H1 (cell line): ENCODE data around the gene MIOX. TPM values are rescaled to one million over a fixed set of nuclear protein-coding genes. Genes with fewer than 3 reads are reported as not detected.

ENCODE experiments used
- ASH2L ChIP-seq: fragments of 200-600, 300-600 bp; sonication (generic); IDR thresholded peaks from one replicate; pipeline ENCODE4 v1.7.1; 2017; ENCODE audit warnings: low read length
- CBX5 ChIP-seq: fragments of 300-800, 300-1000 bp; sonication (generic); IDR thresholded peaks from 2 replicates; pipeline ENCODE4 v1.7.1; 2016; ENCODE audit warnings: antibody characterized with exemption, low read length, low read depth
- CEBPB ChIP-seq: IDR thresholded peaks from 2 replicates; pipeline ENCODE4 v1.6.1; 2012; ENCODE audit warnings: low read depth, low read length
- CHD7 ChIP-seq: fragments of 300-600 bp; sonication (generic); IDR thresholded peaks from 2 replicates; pipeline ENCODE4 v1.7.1; 2012; ENCODE audit warnings: low read length, moderate library complexity, mild to moderate bottlenecking, inconsistent platforms; ENCODE audit not compliant: insufficient replicate concordance
- FOSL1 ChIP-seq: IDR thresholded peaks from 2 replicates; pipeline ENCODE4 v1.6.1; 2011; ENCODE audit warnings: mild to moderate bottlenecking, low read depth, low read length, moderate library complexity; ENCODE audit not compliant: insufficient read depth
- RAD21 ChIP-seq, 2 experiments: IDR thresholded peaks in 1 of 2; conservative IDR thresholded peaks in 1 of 2; 2 replicates each; pipeline ENCODE4 v1.6.1; 2011; ENCODE audit warnings: low read depth in 2 of 2, low read length in 2 of 2, improper control_type of control experiment in 1 of 2, inconsistent platforms in 1 of 2, mild to moderate bottlenecking in 1 of 2, moderate library complexity in 1 of 2
- SIRT6 ChIP-seq: IDR thresholded peaks from one replicate; pipeline ENCODE4 v1.7.1; 2012; ENCODE audit warnings: low read length, inconsistent platforms
- SIX5 ChIP-seq: IDR thresholded peaks from 2 replicates; pipeline ENCODE4 v1.6.1; 2011; ENCODE audit warnings: mild to moderate bottlenecking, low read depth, low read length
- TAF1 ChIP-seq: IDR thresholded peaks from 2 replicates; pipeline ENCODE4 v1.6.1; 2011; ENCODE audit warnings: mild to moderate bottlenecking, low read depth, low read length
- TBP ChIP-seq: IDR thresholded peaks from 2 replicates; pipeline ENCODE4 v1.6.1; 2011; ENCODE audit warnings: low read depth, low read length, improper control_type of control experiment
- TCF12 ChIP-seq: IDR thresholded peaks from 2 replicates; pipeline ENCODE4 v1.6.1; 2011; ENCODE audit warnings: low read depth, mild to moderate bottlenecking, low read length
- polyA plus RNA-seq, 7 experiments: library from polyadenylated mRNA; depleted of rRNA in 3 of 7; stranded (reverse) in 5 of 7; unstranded in 2 of 7; fragments of >200 nt in 5 of 7; fragments of 200-250 nt in 2 of 7; gene quantifications; 1 replicate in 5 of 7; 2 replicates in 1 of 7; 4 replicates in 1 of 7; pipeline versions ENCODE4 v1.2.1 to v1.2.3, GENCODE V29; 2011 to 2013; ENCODE audit warnings: missing spikeins in 2 of 7, mixed read lengths in 2 of 7
- total RNA-seq: library from RNA; stranded (reverse); fragmentation: NEBNext Ultra II Directional; extraction: Animal tissue kit (Norgen Biotek cat#: 25700); gene quantifications from 2 replicates; pipeline ENCODE4 v1.2.1, GENCODE V29; 2021

MIOX gene
- total and polyA plus RNA-seq, 2 of the 8 experiments (the other 6 are each of a cell fraction or from before 2014, with no cell fraction given), result 0.30 to 0.32 TPM

DNA sequence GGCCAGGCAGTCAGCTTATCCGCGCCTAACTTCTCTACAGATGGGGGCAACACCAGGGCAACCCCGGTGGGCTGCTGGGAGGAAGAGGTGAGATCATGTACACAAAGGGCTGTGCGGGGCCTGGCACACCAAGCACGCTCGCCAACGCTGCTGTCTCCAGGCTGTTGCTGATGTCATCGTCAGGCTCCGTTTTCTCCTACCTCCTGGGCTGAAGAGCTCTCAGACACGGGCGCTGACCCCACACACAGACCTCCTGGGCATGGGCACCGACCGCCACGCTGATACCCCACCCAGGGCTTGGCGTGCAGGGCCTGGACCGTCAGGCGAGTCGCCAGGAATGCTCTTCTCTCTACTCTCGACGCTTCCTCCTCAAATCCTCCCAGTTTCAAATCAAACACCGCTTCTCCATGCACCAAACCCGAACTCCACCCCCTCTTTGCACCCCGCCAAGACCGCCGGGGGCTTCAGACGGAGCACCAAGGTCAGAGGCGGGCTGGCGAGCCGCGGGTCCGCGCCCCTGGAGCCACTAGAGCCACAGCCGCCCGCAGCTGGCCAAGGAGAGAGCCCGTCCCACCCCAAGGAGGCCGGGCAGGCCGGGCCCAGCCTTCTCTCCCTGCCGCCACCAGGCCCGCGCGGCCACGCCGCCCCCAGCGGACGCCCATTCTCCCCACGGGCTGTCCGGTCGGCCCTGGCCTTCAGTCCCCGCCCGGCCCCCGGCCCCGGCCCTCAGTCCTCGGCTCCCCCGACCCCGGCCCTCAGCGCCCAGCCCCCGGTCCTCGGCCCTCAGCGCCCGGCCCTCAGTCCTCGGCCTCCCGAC, 12.6 kb upstream of the MIOX start (continued):
- no peak for TF ChIP-seq CHD7
- no peak for TF ChIP-seq RAD21 (IDR thresholded peaks at IDR 0.05 in 1 of 2, conservative IDR thresholded peaks at IDR 0.05 in 1 of 2; ENCODE audit: low read depth in 2 of 2, low read length in 2 of 2)
- no peak for TF ChIP-seq CBX5
- no peak for TF ChIP-seq FOSL1
- TF ChIP-seq CEBPB, result no peak
- no peak for TF ChIP-seq ASH2L
- TF ChIP-seq SIX5, result no peak
- TF ChIP-seq TCF12, result no peak
- TF ChIP-seq TBP, result no peak
- TF ChIP-seq SIRT6, result no peak
- TF ChIP-seq TAF1, result no peak
